AG09319 (cell line): ENCODE measurements around the gene LSM3.

Experiments
- DNase-seq: peaks from one replicate; pipeline ENCODE4 v3.0.0-alpha.2; 2010; ENCODE audit warnings: low read depth; ENCODE audit errors: extremely low read depth
- CTCF ChIP-seq: IDR thresholded peaks from 2 replicates; pipeline ENCODE4 v1.5.1; 2011; ENCODE audit warnings: low read depth, mild to moderate bottlenecking, inconsistent platforms, low read length, moderate library complexity

Gene LSM3

GRCh38 chr3:14147617-14148016 lies 31.0 kb upstream of the LSM3 start:
- no peak for DNase-seq

GRCh38 chr3:14148041-14148985 lies 30.3 kb upstream of the LSM3 start:
- no peak for TF ChIP-seq CTCF
- DNase-seq: no peak

More at GRCh38 chr3:14147617-14148016, 31.0 kb upstream of the LSM3 start:
- TF ChIP-seq CTCF: no peak

- DNase-seq: no peak
- no peak for TF ChIP-seq CTCF
Observed at GRCh38 chr3:14150078-14150477, 28.5 kb upstream of the LSM3 start.

- TF ChIP-seq CTCF: no peak
- no peak for DNase-seq
Observed at GRCh38 chr3:14150491-14151230, 28.0 kb upstream of the LSM3 start.

- no peak for DNase-seq
- TF ChIP-seq CTCF: no peak
Observed at GRCh38 chr3:14151471-14152083, 27.0 kb upstream of the LSM3 start.

- peak; percentile 4 for TF ChIP-seq CTCF
- DNase-seq: no peak
Observed at GRCh38 chr3:14152233-14152962, 26.2 kb upstream of the LSM3 start.
